Ovary (tissue), 3 donors: Measurements from ENCODE around the gene AKT3.
A peak's percentile ranks its signal among the peaks of the same experiment; 100 is the strongest.

Experiments used
- EP300 ChIP-seq: sonication (generic); formaldehyde crosslinking; IDR thresholded peaks from one replicate; pipeline ENCODE4 v1.6.1; 2017; ENCODE audit warnings: antibody characterized with exemption
- POLR2A ChIP-seq: fragments of 450-650 bp; IDR thresholded peaks from one replicate; pipeline ENCODE4 v1.6.1; 2017; ENCODE audit warnings: antibody characterized with exemption, mild to moderate bottlenecking, moderate library complexity
- TF ChIP-seq, protein P1 (sequence below), 3 donors: fragments of 450-650 bp in 2 of 3; fragments of 200-600 bp in 1 of 3; IDR thresholded peaks; one replicate each; pipeline versions ENCODE4 v1.5.1 to v1.8.0; 2016 to 2022; ENCODE audit warnings: antibody characterized with exemption in 3 of 3, mild to moderate bottlenecking in 1 of 3
- donor health status: DM: no; HTN: no; CAD: no.

GRCh38 chr1:243850452-243851256 is 611 bp upstream of the AKT3 start:
- TF ChIP-seq POLR2A: peak; percentile 28
- TF ChIP-seq, protein P1, sequence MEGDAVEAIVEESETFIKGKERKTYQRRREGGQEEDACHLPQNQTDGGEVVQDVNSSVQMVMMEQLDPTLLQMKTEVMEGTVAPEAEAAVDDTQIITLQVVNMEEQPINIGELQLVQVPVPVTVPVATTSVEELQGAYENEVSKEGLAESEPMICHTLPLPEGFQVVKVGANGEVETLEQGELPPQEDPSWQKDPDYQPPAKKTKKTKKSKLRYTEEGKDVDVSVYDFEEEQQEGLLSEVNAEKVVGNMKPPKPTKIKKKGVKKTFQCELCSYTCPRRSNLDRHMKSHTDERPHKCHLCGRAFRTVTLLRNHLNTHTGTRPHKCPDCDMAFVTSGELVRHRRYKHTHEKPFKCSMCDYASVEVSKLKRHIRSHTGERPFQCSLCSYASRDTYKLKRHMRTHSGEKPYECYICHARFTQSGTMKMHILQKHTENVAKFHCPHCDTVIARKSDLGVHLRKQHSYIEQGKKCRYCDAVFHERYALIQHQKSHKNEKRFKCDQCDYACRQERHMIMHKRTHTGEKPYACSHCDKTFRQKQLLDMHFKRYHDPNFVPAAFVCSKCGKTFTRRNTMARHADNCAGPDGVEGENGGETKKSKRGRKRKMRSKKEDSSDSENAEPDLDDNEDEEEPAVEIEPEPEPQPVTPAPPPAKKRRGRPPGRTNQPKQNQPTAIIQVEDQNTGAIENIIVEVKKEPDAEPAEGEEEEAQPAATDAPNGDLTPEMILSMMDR (IDR thresholded peaks at IDR 0.05): no peak
- TF ChIP-seq EP300: no peak
